Tibial artery (tissue), 4 donors: ENCODE data around the gene CEP41.

Experiments
- DNase-seq, 2 donors: peaks; one replicate each; pipeline ENCODE4 v3.0.0-alpha.2; 2019
- H3K27ac ChIP-seq, 2 donors: fragments of 200-600 bp; sonication (generic) in 1 of 2; 1 replicate in 1 of 2; 2 replicates in 1 of 2; pipeline ENCODE4 v1.5.1; 2018 to 2019; ENCODE audit warnings: mild to moderate bottlenecking in 1 of 2
- H3K27me3 ChIP-seq, 2 donors: fragments of 200-600 bp; sonication (generic) in 1 of 2; one replicate each; pipeline versions ENCODE4 v1.5.1 to v1.6.0; 2016 to 2019
- H3K36me3 ChIP-seq, 3 donors: fragments of 200-600 bp; sonication (generic) in 2 of 3; one replicate each; pipeline ENCODE4 v1.5.1; 2016 to 2019; ENCODE audit warnings: mild to moderate bottlenecking in 2 of 3
- H3K4me1 ChIP-seq, 4 donors: fragments of 200-600 bp; sonication (generic) in 2 of 4; 1 replicate in 3 of 4; 2 replicates in 1 of 4; pipeline ENCODE4 v1.5.1; 2016 to 2019
- H3K4me3 ChIP-seq, 2 donors: fragments of 200-600 bp; sonication (generic) in 1 of 2; 1 replicate in 1 of 2; 2 replicates in 1 of 2; pipeline ENCODE4 v1.5.1; 2018 to 2019; ENCODE audit warnings: mild to moderate bottlenecking in 2 of 2
- H3K9me3 ChIP-seq, 3 donors: fragments of 200-600 bp; sonication (generic) in 1 of 3; one replicate each; pipeline ENCODE4 v1.5.1; 2016 to 2019
- CTCF ChIP-seq, 2 experiments: fragments of 200-600 bp in 1 of 2; fragments of 450-650 bp in 1 of 2; IDR thresholded peaks; one replicate each; pipeline ENCODE4 v1.5.1; 2017 to 2019; ENCODE audit warnings: antibody characterized with exemption in 2 of 2, mild to moderate bottlenecking in 1 of 2, moderate library complexity in 1 of 2
- intact Hi-C: fragments of 100-400 bp; cut with DNase I; formaldehyde crosslinking; loops from one replicate; pipeline ENCODE4 v1.15.0; 2023; ENCODE audit warnings: low total_unique reads

Gene CEP41

GRCh38 chr7:130409067-130409711 lies 31.6 kb downstream of the CEP41 start:
- Histone ChIP-seq H3K4me1 (no peaks in the 10 kb centered on the region), H3K4me3 (no peak overlapping the region), H3K27ac (no peak overlapping the region), H3K9me3 (no peaks in the 10 kb centered on the region), H3K36me3 (no peaks in the 10 kb centered on the region), H3K27me3 (no peaks in the 10 kb centered on the region)
- TF ChIP-seq CTCF (IDR thresholded peaks at IDR 0.05) = no peak
- no peak for DNase-seq
- intact Hi-C loops = no loop called here

GRCh38 chr7:130405003-130405402 lies 35.8 kb downstream of the CEP41 start:
- intact Hi-C loops = no loop called here
- peaks cover 0 to 17% (median 3%) of the 10 kb centered on the region in 4 donors for H3K4me1 ChIP-seq

GRCh38 chr7:130401578-130401977 lies 39.2 kb downstream of the CEP41 start:
- no peak for DNase-seq
- intact Hi-C loops = no loop called here
- Histone ChIP-seq H3K36me3 (peaks cover 0 to 9% (median 0%) of the 10 kb centered on the region in 3 donors), H3K9me3 (no peaks in the 10 kb centered on the region), H3K4me1 (peaks cover 0 to 45% (median 13%) of the 10 kb centered on the region in 4 donors), H3K27me3 (no peaks in the 10 kb centered on the region), H3K4me3 (no peak overlapping the region), H3K27ac (no peak overlapping the region)
- no peak for TF ChIP-seq CTCF (IDR thresholded peaks at IDR 0.05)

More at GRCh38 chr7:130405003-130405402, 35.8 kb downstream of the CEP41 start:
- H3K4me3 ChIP-seq = no peak overlapping the region
- no peak for TF ChIP-seq CTCF (IDR thresholded peaks at IDR 0.05)
- no peak for DNase-seq
- no peaks in the 10 kb centered on the region for H3K27me3 ChIP-seq
- peaks cover 0 to 9% (median 0%) of the 10 kb centered on the region in 3 donors for H3K36me3 ChIP-seq
- no peaks in the 10 kb centered on the region for H3K9me3 ChIP-seq
- no peak overlapping the region for H3K27ac ChIP-seq

- no peak for DNase-seq
- Histone ChIP-seq H3K36me3 (peaks cover 0 to 9% (median 0%) of the 10 kb centered on the region in 3 donors), H3K4me3 (no peak overlapping the region), H3K4me1 (peaks cover 0 to 50% (median 13%) of the 10 kb centered on the region in 4 donors), H3K27ac (no peak overlapping the region), H3K9me3 (no peaks in the 10 kb centered on the region), H3K27me3 (no peaks in the 10 kb centered on the region)
- intact Hi-C loops = no loop called here
- TF ChIP-seq CTCF (IDR thresholded peaks at IDR 0.05) = no peak
Measured at GRCh38 chr7:130401101-130401500, 39.7 kb downstream of the CEP41 start.

- Histone ChIP-seq H3K4me3 (no peak overlapping the region), H3K4me1 (peaks cover 0 to 60% (median 13%) of the 10 kb centered on the region in 4 donors), H3K27ac (no peak overlapping the region), H3K9me3 (no peaks in the 10 kb centered on the region), H3K36me3 (peaks cover 0 to 9% (median 0%) of the 10 kb centered on the region in 3 donors), H3K27me3 (no peaks in the 10 kb centered on the region)
- TF ChIP-seq CTCF (IDR thresholded peaks at IDR 0.05) = no peak
- no peak for DNase-seq
- intact Hi-C loops = no loop called here
Measured at GRCh38 chr7:130400120-130400572, 40.7 kb downstream of the CEP41 start.
